GM18951 (cell line): Measurements from ENCODE around the gene KCNIP1.

Experiments
- POLR2A ChIP-seq: IDR thresholded peaks from 4 replicates; pipeline ENCODE4 v1.6.1; 2011; ENCODE audit warnings: mild to moderate bottlenecking; ENCODE audit not compliant: insufficient read length, insufficient read depth; ENCODE audit errors: extremely low read depth
- in situ Hi-C: fragments of 300-500 bp; cut with MboI; formaldehyde crosslinking; loops from one replicate; pipeline ENCODE4 v1.12.0; 2022; ENCODE audit warnings: low sequenced_read_pairs, mixed read lengths, inconsistent platforms; ENCODE audit not compliant: unreplicated experiment

Gene KCNIP1

GRCh38 chr5:170503990-170504596, at the start of gene KCNIP1:
KCNIP1 (plus strand) TSS chr5:170504020.
- no peak for TF ChIP-seq POLR2A
- in situ Hi-C loops, result no loop called here

GRCh38 chr5:170463426-170463825, 40.4 kb upstream of the KCNIP1 start:
- no peak for TF ChIP-seq POLR2A
- in situ Hi-C loops, result no loop called here

DNA sequence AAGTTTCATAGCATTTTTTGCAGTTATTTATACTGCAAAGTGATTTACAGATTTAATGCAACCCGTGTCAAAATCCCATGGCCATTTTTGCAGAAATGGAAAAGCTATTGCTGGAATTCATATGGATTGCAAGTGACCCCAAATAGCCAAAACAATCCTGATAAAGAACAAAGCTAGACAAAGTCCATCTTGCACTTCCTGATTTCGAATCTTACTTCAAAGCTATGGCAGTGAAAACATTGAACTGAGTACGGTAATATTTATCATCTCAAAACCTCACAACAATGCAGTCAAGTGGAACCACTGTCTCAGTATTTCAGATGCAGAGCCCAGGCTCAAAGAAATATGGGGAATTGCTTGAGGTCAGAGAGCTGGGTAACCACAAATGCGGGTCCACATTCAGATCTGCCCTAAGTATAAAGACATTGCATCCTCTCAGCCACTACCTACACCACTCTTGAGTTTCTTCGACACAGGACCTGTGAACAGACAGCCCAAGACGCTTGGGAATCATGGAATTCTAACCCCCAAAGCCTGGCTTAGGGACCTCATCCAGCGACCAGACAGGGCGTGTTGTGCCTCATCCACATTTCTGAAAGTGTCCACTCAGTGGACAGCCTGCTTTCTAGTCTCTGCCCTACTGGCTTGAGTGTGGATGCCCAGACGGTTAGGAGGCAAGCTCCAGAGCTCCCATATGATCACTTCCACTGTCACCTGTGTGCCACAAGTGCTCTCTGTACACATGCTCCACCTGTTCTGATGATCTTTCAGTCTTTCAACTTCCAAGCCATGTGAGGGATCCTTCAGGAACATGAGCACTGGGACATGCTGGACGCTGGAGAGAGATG, 39.3 kb upstream of the KCNIP1 start:
- no peak for TF ChIP-seq POLR2A
- in situ Hi-C loops, result loop anchor here (5.0 kb wide), 1 partner anchor 43 kb away; no protein-coding TSS in a partner anchor

DNA sequence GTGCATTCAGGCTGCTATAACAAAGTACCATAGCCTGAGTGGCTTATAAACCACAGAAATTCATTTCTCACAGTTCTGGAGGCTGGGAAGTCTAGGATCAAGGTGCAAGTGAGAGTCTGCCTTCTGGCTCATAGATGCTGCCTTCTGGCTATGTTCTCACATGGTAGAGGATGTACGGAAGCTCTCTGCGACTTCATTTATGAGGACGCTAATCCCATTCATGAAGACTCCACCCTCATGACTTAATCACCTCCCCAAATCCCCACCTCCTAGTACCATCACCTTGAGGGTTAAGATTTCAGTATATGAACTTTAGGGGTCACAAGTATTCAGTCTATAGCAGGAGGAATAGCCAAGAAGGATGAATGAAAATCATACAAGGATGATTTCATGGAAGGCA, 37.3 kb upstream of the KCNIP1 start:
- in situ Hi-C loops, result loop anchor here (5.0 kb wide), 1 partner anchor 41 kb away; no protein-coding TSS in a partner anchor

DNA sequence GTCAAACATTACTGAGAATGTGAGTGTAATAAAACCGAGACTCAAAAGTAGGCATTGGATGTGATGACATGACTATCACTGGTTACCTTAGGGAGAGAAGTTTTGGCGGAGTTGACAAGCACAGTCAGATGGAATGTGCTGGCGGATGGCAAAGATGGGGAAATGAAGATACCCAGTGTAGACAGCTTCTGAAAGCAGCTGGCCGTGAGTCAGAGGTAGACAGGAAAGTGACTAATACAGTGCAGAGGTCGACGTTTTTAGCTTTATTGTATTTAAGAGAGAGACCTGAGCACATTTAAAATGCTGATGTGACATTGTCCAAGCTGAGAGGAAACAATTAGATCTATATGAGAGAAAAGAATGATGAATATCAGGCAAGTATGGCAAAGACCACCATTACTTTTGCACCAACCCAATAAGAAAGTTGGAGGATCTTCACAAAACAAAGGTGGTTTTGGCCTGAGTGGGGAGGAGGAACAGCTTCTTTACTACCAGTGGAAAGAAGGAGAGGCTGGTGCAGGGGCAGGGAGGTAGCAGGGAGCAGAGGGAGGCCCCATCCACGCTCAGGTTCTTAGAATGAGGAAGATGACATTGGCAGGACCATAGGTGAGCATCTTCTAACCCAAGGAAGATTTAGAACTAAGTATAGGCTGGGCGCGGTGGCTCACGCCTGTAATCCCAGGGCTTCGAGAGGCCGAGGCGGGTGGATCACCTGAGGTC, 36.7 kb upstream of the KCNIP1 start:
- in situ Hi-C loops, result loop anchor here (5.0 kb wide), 1 partner anchor 40 kb away; no protein-coding TSS in a partner anchor
- TF ChIP-seq POLR2A, result no peak

More for the DNA sequence above, 37.3 kb upstream of the KCNIP1 start:
- no peak for TF ChIP-seq POLR2A

DNA sequence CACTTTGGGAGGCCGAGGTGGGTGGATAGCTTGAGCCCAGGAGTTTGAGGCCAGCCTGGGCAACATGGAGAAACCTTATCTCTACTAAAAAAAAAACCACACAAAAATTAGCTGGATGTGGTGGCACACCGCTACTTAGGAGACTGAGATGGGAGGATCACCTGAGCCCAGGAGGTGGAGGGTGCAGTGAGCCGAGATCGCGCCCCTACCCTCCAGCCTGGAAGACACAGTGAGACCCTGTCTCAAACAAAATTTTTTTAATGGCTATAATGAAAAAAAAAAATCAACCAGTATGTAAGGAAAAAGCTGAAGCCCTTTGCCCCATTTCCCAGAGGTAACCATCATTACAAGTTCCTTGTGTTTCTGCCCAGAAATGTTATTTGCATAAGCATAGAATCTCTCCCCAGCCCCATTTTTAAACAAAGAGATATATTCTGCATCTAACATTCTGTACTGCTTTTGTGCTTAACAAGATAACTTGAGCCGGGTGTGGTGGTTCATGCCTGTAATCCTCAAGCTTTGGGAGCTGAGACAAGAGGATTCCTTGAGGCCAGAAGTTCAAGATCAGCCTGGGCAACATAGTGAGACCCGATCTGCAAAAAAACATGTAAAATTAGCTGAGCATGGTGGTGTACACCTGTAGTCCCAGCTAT, 35.1 kb upstream of the KCNIP1 start:
- in situ Hi-C loops, result loop anchor here (5.0 kb wide), 1 partner anchor 39 kb away; no protein-coding TSS in a partner anchor
- no peak for TF ChIP-seq POLR2A

DNA sequence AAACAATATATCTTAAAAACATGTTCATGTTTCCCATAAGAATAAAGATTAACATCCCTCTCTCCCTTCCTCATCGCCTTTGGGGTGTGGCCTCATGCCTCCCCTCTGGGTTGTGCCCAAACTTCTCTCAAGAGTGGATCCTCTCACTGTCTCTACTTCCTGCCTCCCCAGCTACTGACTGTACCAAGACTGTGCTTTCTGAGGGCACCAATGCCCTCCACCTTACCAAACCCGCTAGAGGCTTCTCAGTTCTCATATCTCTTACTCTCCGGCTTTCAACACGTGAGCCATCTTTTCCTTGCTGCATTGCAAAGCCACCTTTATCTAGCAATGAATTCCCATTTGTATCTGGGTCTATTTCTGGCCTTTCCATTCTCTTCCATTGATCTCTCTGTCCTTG, 34.4 kb upstream of the KCNIP1 start:
- no peak for TF ChIP-seq POLR2A
- in situ Hi-C loops, result loop anchor here (5.0 kb wide), 1 partner anchor 38 kb away; no protein-coding TSS in a partner anchor

GRCh38 chr5:170470275-170470674, 33.5 kb upstream of the KCNIP1 start:
- no peak for TF ChIP-seq POLR2A
- in situ Hi-C loops, result no loop called here

DNA sequence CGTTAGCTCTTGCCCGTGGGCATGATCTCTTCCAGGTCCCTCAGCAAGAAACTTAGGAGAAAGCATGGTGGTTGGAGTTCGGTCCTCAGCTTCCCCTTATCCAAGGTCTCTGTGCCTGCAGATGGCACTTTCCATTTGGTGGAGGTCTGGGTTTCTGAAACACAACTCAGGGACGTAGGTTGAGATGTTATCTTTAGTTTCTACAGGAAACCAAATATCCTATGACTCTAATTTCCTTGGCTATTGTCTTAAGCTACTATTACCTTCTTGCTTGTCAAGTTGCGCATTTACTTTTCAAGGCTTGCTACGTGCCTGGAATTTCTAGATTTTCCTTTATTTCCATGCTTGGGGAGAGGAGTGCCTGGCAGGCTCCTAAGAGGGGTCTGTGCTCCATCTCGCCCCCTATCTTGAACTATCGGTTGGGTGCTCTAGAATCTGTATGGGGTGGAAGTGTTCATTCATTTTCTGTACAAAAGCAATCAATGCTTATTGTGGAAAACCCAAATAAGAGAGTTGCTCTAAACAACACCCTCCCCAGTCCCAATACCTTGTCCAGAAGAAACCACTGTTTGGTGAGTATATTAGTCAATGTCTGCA, 32.9 kb upstream of the KCNIP1 start:
- in situ Hi-C loops, result no loop called here
- no peak for TF ChIP-seq POLR2A

DNA sequence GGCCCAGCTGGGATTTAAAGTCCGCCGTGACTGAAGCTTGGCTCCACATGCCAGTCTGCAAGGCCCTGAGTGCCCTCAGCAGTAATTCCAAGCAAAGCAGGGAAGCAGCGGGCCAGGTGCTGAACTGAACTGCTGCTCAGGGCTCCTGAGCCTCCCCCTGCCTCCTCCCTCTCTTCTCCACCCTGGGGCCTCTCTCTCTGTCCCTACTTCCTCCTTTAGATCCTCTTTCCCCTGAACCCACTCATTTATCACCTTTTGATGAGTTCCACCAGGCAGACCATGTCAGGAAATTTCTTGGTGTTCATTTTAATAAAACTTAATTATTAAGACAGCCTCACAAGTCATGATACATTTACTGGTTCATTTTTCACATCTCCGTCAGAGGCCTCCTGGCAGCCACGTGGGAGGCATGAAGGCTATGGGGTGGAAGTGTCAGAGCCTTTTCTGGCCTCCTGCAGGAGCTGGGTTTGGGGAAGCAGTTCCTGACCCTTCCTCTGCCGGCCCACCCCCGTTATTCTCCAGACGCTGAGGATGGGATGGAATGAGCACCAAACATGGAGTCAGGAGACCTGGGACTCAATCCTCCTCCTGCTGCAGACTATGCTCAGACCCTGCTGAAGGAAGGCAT, 32.2 kb upstream of the KCNIP1 start:
- in situ Hi-C loops, result no loop called here

GRCh38 chr5:170473642-170474041, 30.2 kb upstream of the KCNIP1 start:
- no peak for TF ChIP-seq POLR2A
- in situ Hi-C loops, result no loop called here

More for the DNA sequence above, 32.2 kb upstream of the KCNIP1 start:
- no peak for TF ChIP-seq POLR2A
